Stimulated activated CD4-positive, alpha-beta T cell treated with anti-CD3 and anti-CD28 coated beads, Interleukin-4, amount 100 ng/mL, for 4 hours (primary cell): ENCODE data around the gene NCK2.

Source experiments
- DNase-seq, 2 experiments: peaks; one replicate each; pipeline ENCODE4 v3.0.0-alpha.2; 2020

The NCK2 gene

GRCh38 chr2:105794926-105795574 lies 50.3 kb downstream of the NCK2 start:
- DNase-seq = no peak

- peak in 1 of 2 experiments; percentile 66 for DNase-seq
Observed at GRCh38 chr2:105795575-105795934, 50.8 kb downstream of the NCK2 start.

DNA sequence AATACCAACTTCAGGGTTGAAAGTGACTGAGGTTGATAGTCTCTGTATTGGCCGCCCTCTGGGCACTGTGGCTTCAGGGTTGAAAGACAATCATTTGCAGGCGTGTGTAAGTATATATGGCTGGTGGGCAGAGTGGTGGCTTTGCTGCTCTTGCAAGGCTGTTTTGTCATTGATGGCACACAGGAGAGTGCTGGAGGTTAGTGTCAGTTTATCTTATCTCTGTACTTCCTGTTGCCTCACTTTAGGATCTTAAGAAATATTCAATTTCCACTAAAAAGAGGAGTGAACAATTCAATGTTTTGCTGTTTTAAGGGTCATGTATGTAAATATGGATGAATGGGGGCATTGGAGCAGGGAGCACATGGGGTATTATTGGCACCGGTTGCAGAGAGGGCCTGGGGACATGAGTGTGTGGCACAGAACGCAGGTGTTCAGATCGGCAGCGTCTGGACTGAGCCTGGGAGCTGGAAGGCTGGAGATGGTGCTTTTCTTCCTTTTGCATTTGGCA lies 51.5 kb downstream of the NCK2 start:
- no peak for DNase-seq

DNA sequence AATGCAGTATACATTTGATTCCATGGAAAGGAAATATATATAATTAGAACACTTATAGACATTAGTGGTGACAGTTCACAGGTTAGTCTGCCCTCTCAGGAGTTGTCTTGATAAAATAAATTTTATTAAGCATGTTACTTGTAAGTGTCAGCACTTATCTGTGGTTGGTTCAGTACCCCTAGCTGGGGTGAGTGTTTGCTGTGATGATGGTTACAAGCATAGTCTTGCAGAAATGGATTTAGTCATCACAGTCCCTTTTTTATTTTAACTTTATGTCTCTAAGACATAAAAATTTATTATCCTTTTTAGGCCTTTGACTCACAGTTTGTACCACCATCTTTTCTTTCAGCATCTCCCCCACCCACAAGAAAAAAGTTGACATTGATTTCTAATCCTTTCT lies 52.1 kb downstream of the NCK2 start:
- no peak for DNase-seq

DNA sequence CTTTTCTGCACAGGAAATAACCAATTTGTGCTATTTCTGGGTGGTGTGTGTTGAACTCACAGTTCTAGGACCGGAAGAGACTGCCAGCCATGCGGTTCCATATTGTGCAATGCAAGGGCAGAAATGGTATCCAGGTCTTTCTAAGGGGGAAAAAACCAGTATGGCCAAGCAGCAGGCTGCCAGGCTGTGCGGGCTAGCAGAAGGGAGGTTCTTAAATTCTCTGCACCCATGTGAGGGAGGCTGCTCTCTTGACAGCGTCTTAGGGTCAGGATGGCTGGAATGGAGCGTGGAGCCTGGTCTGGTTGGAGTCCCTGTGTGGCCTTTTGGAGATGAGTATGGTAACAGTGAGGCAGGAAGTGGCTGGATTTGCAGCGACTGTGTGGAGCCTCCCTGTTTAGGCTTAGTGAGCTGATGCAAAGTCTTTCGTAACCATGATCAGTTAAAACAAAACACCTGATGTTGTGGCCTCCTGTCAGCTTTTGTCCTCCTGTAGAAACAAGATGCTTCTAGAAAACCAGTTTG lies 52.6 kb downstream of the NCK2 start:
- DNase-seq = no peak

GRCh38 chr2:105798595-105798994 lies 53.9 kb downstream of the NCK2 start:
- peak in 1 of 2 experiments; percentile 45 for DNase-seq

GRCh38 chr2:105800036-105800713 lies 55.5 kb downstream of the NCK2 start:
- no peak for DNase-seq

- no peak for DNase-seq
Observed at GRCh38 chr2:105800953-105801635, 56.4 kb downstream of the NCK2 start.

GRCh38 chr2:105801961-105802360 lies 57.2 kb downstream of the NCK2 start:
- no peak for DNase-seq

- DNase-seq = peak; percentile 29 to 80
Observed at GRCh38 chr2:105802587-105802986, 57.9 kb downstream of the NCK2 start.

- no peak for DNase-seq
Observed at GRCh38 chr2:105803337-105803736, 58.6 kb downstream of the NCK2 start.

- DNase-seq = no peak
Observed at GRCh38 chr2:105803773-105804172, 59.1 kb downstream of the NCK2 start.

GRCh38 chr2:105804266-105804665 lies 59.6 kb downstream of the NCK2 start:
- no peak for DNase-seq

DNA sequence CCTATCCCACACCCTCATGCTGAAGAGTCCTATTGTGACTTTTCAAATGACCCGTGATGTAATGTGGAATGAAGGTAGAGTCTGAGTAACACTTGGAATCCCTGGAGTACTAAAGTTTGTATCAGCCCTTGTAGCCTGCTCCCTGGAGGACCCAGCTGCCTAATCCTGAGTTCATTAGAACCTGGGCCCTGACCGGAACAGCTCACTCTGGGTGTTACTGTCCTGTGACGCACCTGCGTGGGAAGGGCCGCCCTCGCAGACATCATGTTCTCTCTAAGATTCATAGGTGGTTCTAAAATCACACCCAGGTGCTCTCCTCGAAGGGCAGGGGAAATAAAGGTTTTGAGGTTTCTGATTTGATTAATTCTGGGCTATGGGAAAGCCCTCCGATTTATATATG lies 62.3 kb downstream of the NCK2 start:
- peak; percentile 46 to 64 for DNase-seq

GRCh38 chr2:105808423-105809096 lies 63.8 kb downstream of the NCK2 start:
- no peak for DNase-seq

GRCh38 chr2:105809097-105809473 lies 64.4 kb downstream of the NCK2 start:
- DNase-seq = peak in 1 of 2 experiments; percentile 47

DNA sequence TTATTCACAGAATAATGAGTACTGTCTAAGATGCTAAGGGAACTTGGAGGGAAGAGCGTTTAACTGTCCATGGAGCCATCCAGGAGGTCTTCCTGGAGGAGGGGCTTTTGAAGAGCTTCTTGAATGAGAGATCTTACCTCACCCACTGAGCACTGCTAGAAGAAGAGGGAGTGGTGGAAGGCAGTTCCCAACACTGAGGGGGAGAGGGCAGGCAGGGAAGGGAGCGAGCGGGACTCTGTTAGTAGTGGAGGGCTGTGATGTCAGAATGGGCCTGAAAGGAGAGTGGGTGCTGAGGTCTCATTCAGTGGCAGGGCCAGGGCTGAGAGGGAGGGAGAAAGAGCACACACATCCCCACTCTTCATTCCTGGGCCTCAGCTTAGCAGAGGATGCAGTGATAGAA lies 65.0 kb downstream of the NCK2 start:
- DNase-seq = no peak

DNA sequence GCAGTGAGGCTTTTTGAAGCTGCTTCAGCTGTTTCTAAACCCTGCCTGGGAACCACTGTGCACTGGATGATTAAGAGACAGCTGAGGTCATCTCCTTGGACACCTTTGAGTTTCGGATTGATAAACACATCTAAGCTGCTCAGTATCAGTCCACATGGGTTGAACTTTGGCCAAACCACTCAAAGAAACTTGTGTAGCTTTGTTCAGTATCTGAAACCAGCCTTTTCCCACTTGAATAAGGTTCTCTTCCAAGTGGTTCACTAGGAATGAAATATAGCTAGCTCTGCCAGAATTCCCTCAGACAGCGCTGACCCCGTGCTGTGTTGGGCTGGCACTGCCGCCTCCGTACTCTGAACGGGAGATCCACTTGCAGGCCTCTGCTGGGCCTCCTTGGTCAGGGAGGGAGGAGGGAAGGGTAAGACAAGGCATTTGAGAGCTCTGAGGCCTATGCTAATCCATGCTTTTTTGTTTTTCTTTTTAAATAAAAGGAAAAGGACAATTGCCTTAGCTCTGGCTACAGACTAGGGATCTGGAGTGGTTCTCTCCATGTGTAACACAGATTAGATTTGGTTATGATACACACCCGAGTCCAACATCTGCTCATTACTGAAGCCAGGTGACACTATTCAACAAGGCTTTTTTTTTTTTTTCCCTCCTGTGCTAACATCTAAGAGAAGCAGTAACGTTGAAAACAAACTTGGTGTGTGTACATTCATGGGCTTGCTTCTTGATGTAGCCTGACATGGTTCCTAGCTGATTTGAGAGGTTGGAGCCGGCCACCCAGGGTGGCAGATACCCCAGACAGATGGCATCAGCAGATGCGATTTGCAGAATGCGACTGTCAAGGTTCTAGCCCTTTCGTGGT lies 67.7 kb downstream of the NCK2 start:
- no peak for DNase-seq

DNA sequence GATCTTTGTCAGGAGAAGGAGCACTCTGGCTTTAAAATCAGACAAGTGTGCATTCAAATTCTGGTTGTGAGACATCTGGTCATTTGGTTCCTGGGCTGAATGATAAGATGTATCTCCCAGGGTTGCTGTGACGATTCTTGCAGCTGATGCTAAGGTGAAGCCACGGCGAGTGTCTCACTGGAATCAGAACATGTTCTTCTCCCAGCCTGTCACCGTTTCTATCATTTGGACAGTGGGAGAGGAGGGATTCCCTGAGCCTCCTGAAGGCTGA lies 68.3 kb downstream of the NCK2 start:
- no peak for DNase-seq

DNA sequence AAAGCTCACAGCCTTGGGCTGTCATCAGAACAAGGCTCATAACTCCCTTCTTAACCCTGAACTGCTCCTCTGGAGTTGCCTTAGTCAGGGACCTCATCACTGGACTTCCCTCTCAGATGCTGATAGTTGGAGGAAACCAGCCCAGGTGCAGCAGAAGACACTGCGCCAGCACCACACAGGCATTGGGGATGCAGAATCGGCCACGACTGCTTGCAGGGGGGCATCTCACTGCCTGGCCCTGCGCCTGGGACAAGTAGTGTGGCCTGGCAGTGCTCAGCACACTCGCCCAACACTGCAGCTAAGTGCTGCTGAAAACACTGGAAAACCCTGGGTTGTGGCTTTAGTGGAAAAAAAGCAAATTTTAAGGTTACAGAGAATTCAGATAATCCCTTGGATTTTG lies 68.7 kb downstream of the NCK2 start:
- DNase-seq = no peak

DNA sequence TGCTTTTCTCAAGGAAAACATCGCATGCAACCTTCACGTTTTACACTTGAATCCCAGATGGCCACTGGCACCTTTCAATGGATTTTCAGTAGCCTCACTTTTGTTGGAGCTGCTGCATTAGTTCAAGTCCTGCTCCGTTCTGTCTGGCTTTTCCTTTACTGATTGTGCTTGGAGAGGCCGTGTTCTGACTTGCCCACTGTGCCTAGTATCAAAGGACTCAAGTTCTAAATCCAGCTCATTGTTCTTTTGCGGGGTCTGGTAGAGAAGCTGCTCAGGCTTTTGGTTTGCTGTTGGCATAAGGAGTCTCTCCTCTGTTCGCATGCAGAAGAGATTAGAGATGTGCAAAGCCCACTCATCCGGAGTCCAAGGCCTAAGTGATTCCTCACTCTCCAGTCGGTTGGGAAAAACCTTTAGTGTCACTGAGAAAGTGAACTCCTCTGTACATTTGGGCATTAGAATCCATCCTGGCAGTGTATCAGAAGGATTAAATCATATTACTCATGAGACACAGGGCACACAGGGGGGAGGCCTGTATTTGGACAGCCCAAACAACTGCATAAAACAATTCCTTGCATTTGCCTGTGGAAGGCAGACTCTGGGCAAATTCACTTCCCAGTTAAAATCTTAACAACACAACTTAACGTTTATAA lies 69.7 kb downstream of the NCK2 start:
- no peak for DNase-seq

DNA sequence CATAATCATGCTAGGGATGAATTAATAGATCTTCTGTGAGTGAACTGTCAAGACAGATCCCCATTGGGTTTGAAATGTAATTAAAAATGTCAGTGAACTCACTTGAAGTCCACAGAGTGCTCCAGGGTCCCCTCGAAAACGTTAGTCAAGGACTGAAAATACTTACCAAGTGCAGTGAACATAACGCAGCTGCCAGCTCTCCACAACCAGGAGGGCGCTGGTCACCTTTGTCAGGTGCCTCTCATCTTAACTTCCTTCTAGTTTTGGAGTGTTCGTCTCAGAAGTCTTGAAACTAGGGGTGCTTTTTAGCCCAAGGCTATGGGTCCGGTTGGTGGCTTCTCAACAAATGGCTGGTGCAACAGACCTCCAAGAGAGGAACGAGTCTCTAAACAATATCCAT lies 70.7 kb downstream of the NCK2 start:
- DNase-seq = no peak
